ENCODE results near the gene RUNDC3A. TPM values are rescaled to one million over a fixed set of nuclear protein-coding genes. Genes with fewer than 3 reads are reported as not detected.
A peak's percentile ranks its signal among the peaks of the same experiment; 100 is the strongest.

RUNDC3A gene
- total and polyA plus RNA-seq, 2 of the 13 experiments (the other 11 are each of a cell fraction or from before 2014, with no cell fraction given), result 0.25 TPM; not detected in 1

DNA sequence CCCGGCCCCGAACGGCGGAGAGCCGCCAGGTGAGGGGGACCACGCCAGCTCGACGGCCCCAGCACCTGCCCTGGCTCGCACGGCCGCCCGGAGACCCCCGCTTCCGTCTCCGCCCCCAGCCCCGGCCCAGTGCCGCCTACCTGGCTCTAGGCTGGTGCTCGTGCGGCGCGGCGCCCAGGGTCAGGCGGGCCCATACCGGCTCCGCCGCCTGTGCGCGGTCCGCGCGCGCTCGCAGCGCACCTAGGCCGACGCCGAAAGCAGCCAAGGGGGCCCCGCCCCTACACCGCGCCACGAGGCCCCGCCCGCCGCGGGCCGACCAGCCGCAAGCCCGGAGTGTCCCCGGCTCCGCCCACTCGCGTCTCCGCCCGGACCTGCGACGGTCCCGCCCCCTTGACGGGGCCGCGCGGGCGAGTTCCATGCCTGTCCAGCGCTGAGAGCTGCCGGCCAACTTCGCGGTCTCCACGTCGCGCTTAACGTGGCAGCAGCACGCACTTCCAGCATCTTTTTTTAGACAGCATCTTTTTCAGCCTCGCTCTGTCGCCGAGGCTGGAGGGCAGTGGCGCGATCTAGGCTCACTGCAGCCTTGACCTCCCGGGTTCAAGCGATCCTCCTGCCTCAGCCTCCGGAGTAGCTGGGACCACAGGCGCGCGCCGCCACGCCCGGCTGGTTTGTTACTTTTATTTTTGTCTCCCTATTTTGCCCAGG, 16.3 kb downstream of the RUNDC3A start, which contains the start of gene SLC25A39 (continued):
- TF ChIP-seq POLR2A (IDR thresholded peaks at IDR 0.05; ENCODE audit: insufficient read depth in 1 of 2, low read depth in 2 of 2, low read length in 2 of 2), result peak; percentile 72 to 91
- TF ChIP-seq, protein P1, sequence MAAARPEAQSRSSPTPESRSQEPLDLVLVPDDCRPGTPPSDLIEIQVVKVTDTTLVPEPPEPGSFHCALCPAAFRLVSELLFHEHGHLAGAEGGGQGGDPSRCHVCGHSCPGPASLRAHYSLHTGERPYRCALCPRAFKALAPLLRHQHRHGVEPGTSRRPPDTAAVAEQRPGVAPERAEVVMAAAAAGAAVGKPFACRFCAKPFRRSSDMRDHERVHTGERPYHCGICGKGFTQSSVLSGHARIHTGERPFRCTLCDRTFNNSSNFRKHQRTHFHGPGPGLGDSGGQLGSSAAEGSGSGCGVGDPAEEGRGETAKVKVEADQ (CRISPR knock-in tag; IDR thresholded peaks at IDR 0.05; ENCODE audit: borderline replicate concordance), result peak; percentile 80; the same call in 1 of the 2 replicates
- no peak for TF ChIP-seq ZFP62 (CRISPR knock-in tag; IDR thresholded peaks at IDR 0.05)
- peak; percentile 87 for TF ChIP-seq HOXA3 (CRISPR knock-in tag; IDR thresholded peaks at IDR 0.05)
- TF ChIP-seq KAT2B (IDR thresholded peaks at IDR 0.05; ENCODE audit: borderline replicate concordance, low read depth, low read length), result no peak
- TF ChIP-seq ZNF101 (CRISPR knock-in tag; IDR thresholded peaks at IDR 0.05; ENCODE audit: borderline replicate concordance, low read depth), result no peak
- peak; percentile 99 for TF ChIP-seq SP4 (CRISPR knock-in tag; IDR thresholded peaks at IDR 0.05)
- TF ChIP-seq, protein P2, sequence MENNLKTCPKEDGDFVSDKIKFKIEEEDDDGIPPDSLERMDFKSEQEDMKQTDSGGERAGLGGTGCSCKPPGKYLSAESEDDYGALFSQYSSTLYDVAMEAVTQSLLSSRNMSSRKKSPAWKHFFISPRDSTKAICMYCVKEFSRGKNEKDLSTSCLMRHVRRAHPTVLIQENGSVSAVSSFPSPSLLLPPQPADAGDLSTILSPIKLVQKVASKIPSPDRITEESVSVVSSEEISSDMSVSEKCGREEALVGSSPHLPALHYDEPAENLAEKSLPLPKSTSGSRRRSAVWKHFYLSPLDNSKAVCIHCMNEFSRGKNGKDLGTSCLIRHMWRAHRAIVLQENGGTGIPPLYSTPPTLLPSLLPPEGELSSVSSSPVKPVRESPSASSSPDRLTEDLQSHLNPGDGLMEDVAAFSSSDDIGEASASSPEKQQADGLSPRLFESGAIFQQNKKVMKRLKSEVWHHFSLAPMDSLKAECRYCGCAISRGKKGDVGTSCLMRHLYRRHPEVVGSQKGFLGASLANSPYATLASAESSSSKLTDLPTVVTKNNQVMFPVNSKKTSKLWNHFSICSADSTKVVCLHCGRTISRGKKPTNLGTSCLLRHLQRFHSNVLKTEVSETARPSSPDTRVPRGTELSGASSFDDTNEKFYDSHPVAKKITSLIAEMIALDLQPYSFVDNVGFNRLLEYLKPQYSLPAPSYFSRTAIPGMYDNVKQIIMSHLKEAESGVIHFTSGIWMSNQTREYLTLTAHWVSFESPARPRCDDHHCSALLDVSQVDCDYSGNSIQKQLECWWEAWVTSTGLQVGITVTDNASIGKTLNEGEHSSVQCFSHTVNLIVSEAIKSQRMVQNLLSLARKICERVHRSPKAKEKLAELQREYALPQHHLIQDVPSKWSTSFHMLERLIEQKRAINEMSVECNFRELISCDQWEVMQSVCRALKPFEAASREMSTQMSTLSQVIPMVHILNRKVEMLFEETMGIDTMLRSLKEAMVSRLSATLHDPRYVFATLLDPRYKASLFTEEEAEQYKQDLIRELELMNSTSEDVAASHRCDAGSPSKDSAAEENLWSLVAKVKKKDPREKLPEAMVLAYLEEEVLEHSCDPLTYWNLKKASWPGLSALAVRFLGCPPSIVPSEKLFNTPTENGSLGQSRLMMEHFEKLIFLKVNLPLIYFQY (CRISPR knock-in tag; IDR thresholded peaks at IDR 0.05; ENCODE audit: borderline replicate concordance), result no peak
- TF ChIP-seq NPAS2 (CRISPR knock-in tag; IDR thresholded peaks at IDR 0.05; ENCODE audit: borderline replicate concordance), result no peak
- TF ChIP-seq, protein P3, sequence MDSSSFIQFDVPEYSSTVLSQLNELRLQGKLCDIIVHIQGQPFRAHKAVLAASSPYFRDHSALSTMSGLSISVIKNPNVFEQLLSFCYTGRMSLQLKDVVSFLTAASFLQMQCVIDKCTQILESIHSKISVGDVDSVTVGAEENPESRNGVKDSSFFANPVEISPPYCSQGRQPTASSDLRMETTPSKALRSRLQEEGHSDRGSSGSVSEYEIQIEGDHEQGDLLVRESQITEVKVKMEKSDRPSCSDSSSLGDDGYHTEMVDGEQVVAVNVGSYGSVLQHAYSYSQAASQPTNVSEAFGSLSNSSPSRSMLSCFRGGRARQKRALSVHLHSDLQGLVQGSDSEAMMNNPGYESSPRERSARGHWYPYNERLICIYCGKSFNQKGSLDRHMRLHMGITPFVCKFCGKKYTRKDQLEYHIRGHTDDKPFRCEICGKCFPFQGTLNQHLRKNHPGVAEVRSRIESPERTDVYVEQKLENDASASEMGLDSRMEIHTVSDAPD (CRISPR knock-in tag; IDR thresholded peaks at IDR 0.05), result no peak; the same call in 1 of the 2 replicates
- no peak for TF ChIP-seq ZC3H13 (CRISPR knock-in tag; IDR thresholded peaks at IDR 0.05)
- TF ChIP-seq ZNF850 (CRISPR knock-in tag; conservative IDR thresholded peaks at IDR 0.05), result no peak
- no peak; the same call in 1 of the 2 replicates for TF ChIP-seq HOXD1 (CRISPR knock-in tag; IDR thresholded peaks at IDR 0.05)
- peak; percentile 93 for TF ChIP-seq ARNTL (CRISPR knock-in tag; IDR thresholded peaks at IDR 0.05)
- TF ChIP-seq MAZ (IDR thresholded peaks at IDR 0.05; ENCODE audit: borderline replicate concordance, low read depth, low read length), result peak; percentile 99
- TF ChIP-seq MAZ (CRISPR knock-in tag; IDR thresholded peaks at IDR 0.05; ENCODE audit: low read depth), result peak; percentile 100
- peak; percentile 97 for TF ChIP-seq SP5 (CRISPR knock-in tag; IDR thresholded peaks at IDR 0.05; ENCODE audit: borderline replicate concordance, low read depth)
- TF ChIP-seq ASH2L (IDR thresholded peaks at IDR 0.05; ENCODE audit: insufficient read length, low read depth, low read length), result peak; percentile 84
- TF ChIP-seq ERF (CRISPR knock-in tag; IDR thresholded peaks at IDR 0.05), result peak; percentile 90
- TF ChIP-seq HNF4G (IDR thresholded peaks at IDR 0.05; ENCODE audit: borderline replicate concordance, low read depth, low read length), result peak; percentile 46; the same call in 1 of the 2 replicates
- peak; percentile 48; the same call in 1 of the 2 replicates for TF ChIP-seq HNF4G (CRISPR knock-in tag; IDR thresholded peaks at IDR 0.05; ENCODE audit: borderline replicate concordance, low read depth)
